CD4-positive, alpha-beta T cell treated with Interleukin-6 at 100 ng/mL for 8 hours (primary cell): Measurements from ENCODE around the gene DLST.

Source experiments
- DNase-seq: peaks from one replicate; pipeline ENCODE4 v3.0.0-alpha.2; 2020; ENCODE audit warnings: mixed read lengths, low spot score

DLST gene

GRCh38 chr14:74860899-74861733 is 20.6 kb upstream of the DLST start:
- peak; percentile 88 for DNase-seq

GRCh38 chr14:74861734-74862090 is 20.0 kb upstream of the DLST start:
- DNase-seq = no peak

- no peak for DNase-seq
Measured at GRCh38 chr14:74863274-74863673, 18.4 kb upstream of the DLST start.

GRCh38 chr14:74864198-74864597 is 17.5 kb upstream of the DLST start:
- DNase-seq = no peak

GRCh38 chr14:74865156-74865555 is 16.6 kb upstream of the DLST start:
- no peak for DNase-seq

- no peak for DNase-seq
Measured at GRCh38 chr14:74866708-74867389, 14.9 kb upstream of the DLST start.

GRCh38 chr14:74867673-74868072 is 14.0 kb upstream of the DLST start:
- peak; percentile 57 for DNase-seq

- no peak for DNase-seq
Measured at GRCh38 chr14:74868739-74869138, 13.0 kb upstream of the DLST start.

- DNase-seq = no peak
Measured at GRCh38 chr14:74871819-74872218, 9.9 kb upstream of the DLST start.

- no peak for DNase-seq
Measured at GRCh38 chr14:74875204-74875603, 6.5 kb upstream of the DLST start.

- peak; percentile 18 for DNase-seq
Measured at GRCh38 chr14:74875941-74876913, 5.5 kb upstream of the DLST start, which contains the start of gene PROX2. PROX2 (minus strand) TSS chr14:74876145; CDS start chr14:74863834, 12,311 bp downstream.

- DNase-seq = no peak
Measured at GRCh38 chr14:74879427-74880182, 2.1 kb upstream of the DLST start.

- peak; percentile 33 for DNase-seq
Measured at GRCh38 chr14:74882103-74882920, 596 bp downstream of the DLST start.

GRCh38 chr14:74886001-74886400 is 4.3 kb downstream of the DLST start:
- no peak for DNase-seq

GRCh38 chr14:74888164-74889158 is 6.7 kb downstream of the DLST start:
- no peak for DNase-seq

- no peak for DNase-seq
Measured at GRCh38 chr14:74890262-74890661, 8.5 kb downstream of the DLST start.

- DNase-seq = no peak
Measured at GRCh38 chr14:74891870-74892269, 10.2 kb downstream of the DLST start.

GRCh38 chr14:74892745-74893144 is 11.0 kb downstream of the DLST start:
- DNase-seq = no peak

- no peak for DNase-seq
Measured at GRCh38 chr14:74893614-74894091, 11.9 kb downstream of the DLST start.
